SK-N-SH (cell line): Measurements from ENCODE around the gene AP1AR. TPM values are rescaled to one million over a fixed set of nuclear protein-coding genes. Genes with fewer than 3 reads are reported as not detected.

Experiments used
- CTCF ChIA-PET: fragments of 300-600, 350-600 bp; formaldehyde crosslinking; extraction: SDS; loops from one replicate; lab custom pipeline; 2021; lab: Yijun Ruan, JAX
- POLR2A ChIA-PET: fragments of 350-600 bp; sonication (Branson Sonifier 250); formaldehyde crosslinking; extraction: SDS; loops from one replicate; lab custom pipeline; 2020; ENCODE audit warnings: antibody characterized with exemption, inconsistent platforms; lab: Yijun Ruan, JAX
- DNase-seq: peaks from one replicate; pipeline ENCODE4 v3.0.0; 2012
- H2AFZ ChIP-seq: fragments of 200-600 bp; sonication (generic); 2 replicates; pipeline ENCODE4 v1.8.1; 2016; ENCODE audit warnings: antibody characterized with exemption, mild to moderate bottlenecking, low read depth
- H3F3A ChIP-seq: fragments of 200-600 bp; sonication (generic); replicated peaks from 2 replicates; pipeline ENCODE3; 2016; ENCODE audit warnings: antibody characterized with exemption, mild to moderate bottlenecking; ENCODE audit not compliant: insufficient read depth
- H3K27ac ChIP-seq, 2 experiments: fragments of 200-500 bp in 1 of 2; fragments of 200-600 bp in 1 of 2; sonication (Bioruptor generic) in 1 of 2; sonication (generic), shearing (Covaris generic) in 1 of 2; 2 replicates each; pipeline versions ENCODE4 v1.5.1 to v1.6.1; 2014 to 2016; ENCODE audit warnings: low read depth in 2 of 2, inconsistent platforms in 1 of 2, low read length in 1 of 2, mild to moderate bottlenecking in 1 of 2, mixed read lengths in 1 of 2
- H3K27me3 ChIP-seq: fragments of 200-600 bp; sonication (generic), shearing (Covaris generic); 2 replicates; pipeline ENCODE4 v1.6.1; 2016; ENCODE audit warnings: mixed run types; ENCODE audit not compliant: insufficient read depth
- H3K36me3 ChIP-seq, 2 experiments: fragments of 200-500 bp in 1 of 2; fragments of 200-600 bp in 1 of 2; sonication (Bioruptor generic) in 1 of 2; sonication (generic) in 1 of 2; replicated peaks in 1 of 2; 2 replicates each; pipeline versions ENCODE3 to v1.5.1; 2014 to 2016; ENCODE audit warnings: low read length in 1 of 2, mild to moderate bottlenecking in 1 of 2; ENCODE audit not compliant: insufficient read depth in 2 of 2, control insufficient read depth in 1 of 2
- H3K4me1 ChIP-seq, 2 experiments: fragments of 200-500 bp in 1 of 2; fragments of 200-600 bp in 1 of 2; sonication (Bioruptor generic) in 1 of 2; sonication (generic), shearing (Covaris generic) in 1 of 2; 2 replicates each; pipeline versions ENCODE4 v1.5.1 to v1.6.1; 2014 to 2016; ENCODE audit warnings: low read depth in 1 of 2, low read length in 1 of 2, mixed run types in 1 of 2; ENCODE audit not compliant: insufficient read depth in 2 of 2, control insufficient read depth in 1 of 2
- H3K4me2 ChIP-seq: fragments of 200-600 bp; sonication (generic), shearing (Covaris generic); 2 replicates; pipeline ENCODE4 v1.6.1; 2017; ENCODE audit warnings: mixed run types
- H3K4me3 ChIP-seq, 2 experiments: fragments of 200-500 bp in 1 of 2; fragments of 200-600 bp in 1 of 2; sonication (Bioruptor generic) in 1 of 2; sonication (generic), shearing (Covaris generic) in 1 of 2; 2 replicates each; pipeline versions ENCODE4 v1.5.1 to v1.8.1; 2014 to 2016; ENCODE audit warnings: low read depth in 2 of 2, inconsistent platforms in 1 of 2, low read length in 1 of 2, mild to moderate bottlenecking in 1 of 2, mixed read lengths in 1 of 2, moderate library complexity in 1 of 2
- H3K79me2 ChIP-seq: fragments of 200-600 bp; sonication (generic); 2 replicates; pipeline ENCODE4 v1.8.1; 2017; ENCODE audit warnings: mild to moderate bottlenecking; ENCODE audit not compliant: insufficient read depth
- H3K9ac ChIP-seq: fragments of 200-600 bp; sonication (generic); 2 replicates; pipeline ENCODE4 v1.6.1; 2017; ENCODE audit warnings: mixed run types
- H3K9me2 ChIP-seq: fragments of 200-600 bp; sonication (generic); 2 replicates; pipeline ENCODE4 v1.6.1; 2017; ENCODE audit warnings: mixed run types
- H3K9me3 ChIP-seq: fragments of 200-600 bp; sonication (generic); 2 replicates; pipeline ENCODE4 v1.6.1; 2017; ENCODE audit warnings: mixed run types, mild to moderate bottlenecking, moderate library complexity
- H4K20me1 ChIP-seq: fragments of 200-600 bp; sonication (generic); 2 replicates; pipeline ENCODE4 v1.6.1; 2017; ENCODE audit warnings: mild to moderate bottlenecking, mixed run types; ENCODE audit not compliant: insufficient read depth
- ELF1 ChIP-seq: IDR thresholded peaks from 2 replicates; pipeline ENCODE4 v1.4.0; 2012
- EP300 ChIP-seq, 2 experiments: IDR thresholded peaks; 2 replicates each; pipeline versions ENCODE4 v1.4.0 to v1.6.1; 2012; ENCODE audit warnings: borderline replicate concordance in 1 of 2, low read depth in 1 of 2, low read length in 1 of 2
- EZH2phosphoT487 ChIP-seq: fragments of 200-600 bp; sonication (generic); IDR thresholded peaks from 2 replicates; pipeline ENCODE4 v1.6.1; 2017; ENCODE audit warnings: low read depth, mixed run types, mild to moderate bottlenecking, antibody characterized with exemption, moderate library complexity, borderline replicate concordance
- FOSL2 ChIP-seq: IDR thresholded peaks from 2 replicates; pipeline ENCODE4 v1.4.0; 2012; ENCODE audit warnings: low read depth, mild to moderate bottlenecking, moderate library complexity, borderline replicate concordance
- FOXJ3 ChIP-seq: sonication (generic); formaldehyde crosslinking; IDR thresholded peaks from 2 replicates; pipeline ENCODE4 v1.5.1; 2020; ENCODE audit warnings: mild to moderate bottlenecking, missing genetic modification reagents
- FOXM1 ChIP-seq: IDR thresholded peaks from 2 replicates; pipeline ENCODE4 v1.4.0; 2012; ENCODE audit warnings: low read depth, mild to moderate bottlenecking
- GABPA ChIP-seq: IDR thresholded peaks from 2 replicates; pipeline ENCODE4 v1.4.0; 2012; ENCODE audit warnings: low read depth, mild to moderate bottlenecking
- GATA2 ChIP-seq: sonication (generic); formaldehyde crosslinking; IDR thresholded peaks from 2 replicates; pipeline ENCODE4 v1.5.0; 2020; ENCODE audit warnings: mild to moderate bottlenecking, missing genetic modification reagents
- MEF2A ChIP-seq: IDR thresholded peaks from 2 replicates; pipeline ENCODE4 v1.4.0; 2012; ENCODE audit warnings: low read depth, borderline replicate concordance
- NFIC ChIP-seq: IDR thresholded peaks from 2 replicates; pipeline ENCODE4 v1.4.0; 2012; ENCODE audit warnings: borderline replicate concordance
- NRF1 ChIP-seq: IDR thresholded peaks from 2 replicates; pipeline ENCODE4 v1.6.1; 2012; ENCODE audit warnings: low read depth, mild to moderate bottlenecking, low read length
- POLR2AphosphoS5 ChIP-seq: IDR thresholded peaks from 2 replicates; pipeline ENCODE4 v1.6.1; 2012; ENCODE audit warnings: low read depth, low read length
- REST ChIP-seq: IDR thresholded peaks from 2 replicates; pipeline ENCODE4 v1.6.1; 2012; ENCODE audit warnings: mild to moderate bottlenecking, low read depth, low read length, moderate library complexity
- RFX5 ChIP-seq: IDR thresholded peaks from 2 replicates; pipeline ENCODE4 v1.6.1; 2012; ENCODE audit warnings: mild to moderate bottlenecking, improper control_type of control experiment, low read length
- RXRA ChIP-seq: IDR thresholded peaks from 2 replicates; pipeline ENCODE4 v1.4.0; 2012; ENCODE audit warnings: low read depth, mild to moderate bottlenecking, borderline replicate concordance
- SMC3 ChIP-seq: IDR thresholded peaks from 2 replicates; pipeline ENCODE4 v1.6.1; 2012; ENCODE audit warnings: low read depth, low read length, improper control_type of control experiment
- TAF1 ChIP-seq: IDR thresholded peaks from 2 replicates; pipeline ENCODE4 v1.6.1; 2012; ENCODE audit warnings: low read depth, mild to moderate bottlenecking, low read length, moderate library complexity, borderline replicate concordance
- TCF12 ChIP-seq: IDR thresholded peaks from 2 replicates; pipeline ENCODE4 v1.4.0; 2012
- TEAD4 ChIP-seq: IDR thresholded peaks from 2 replicates; pipeline ENCODE4 v1.4.0; 2012; ENCODE audit warnings: mild to moderate bottlenecking, borderline replicate concordance; ENCODE audit not compliant: insufficient read depth
- YY1 ChIP-seq: IDR thresholded peaks from 2 replicates; pipeline ENCODE4 v1.4.0; 2012; ENCODE audit warnings: low read depth, mild to moderate bottlenecking
- WGBS: methylation state at CpG from one replicate; pipeline ENCODE4 v1.1.6; 2017; ENCODE audit warnings: low lambda C conversion rate; 5-methylcytosine and 5-hydroxymethylcytosine counted together
- polyA plus RNA-seq, 3 experiments: library from polyadenylated mRNA; depleted of rRNA; stranded (reverse); fragments of >200 nt; gene quantifications; 2 replicates each; pipeline ENCODE4 v1.2.3, GENCODE V29; 2012
- TF ChIP-seq, protein P1 (sequence below): fragments of 150-350 bp; IDR thresholded peaks from 2 replicates; pipeline ENCODE4 v1.6.1; 2017; ENCODE audit warnings: antibody characterized with exemption, low read length, low read depth, borderline replicate concordance

Gene AP1AR
- polyA plus RNA-seq, 1 of the 3 experiments (the other 2 are of a cell fraction): 8.5 TPM

- no peaks in the 10 kb centered on the region for H3K27me3 ChIP-seq
- H3K9ac ChIP-seq: no peak overlapping the region
- no peak overlapping the region for H3K27ac ChIP-seq
- POLR2A ChIA-PET: no interaction called here
- H4K20me1 ChIP-seq: no peaks in the 10 kb centered on the region
- TF ChIP-seq, protein P1, sequence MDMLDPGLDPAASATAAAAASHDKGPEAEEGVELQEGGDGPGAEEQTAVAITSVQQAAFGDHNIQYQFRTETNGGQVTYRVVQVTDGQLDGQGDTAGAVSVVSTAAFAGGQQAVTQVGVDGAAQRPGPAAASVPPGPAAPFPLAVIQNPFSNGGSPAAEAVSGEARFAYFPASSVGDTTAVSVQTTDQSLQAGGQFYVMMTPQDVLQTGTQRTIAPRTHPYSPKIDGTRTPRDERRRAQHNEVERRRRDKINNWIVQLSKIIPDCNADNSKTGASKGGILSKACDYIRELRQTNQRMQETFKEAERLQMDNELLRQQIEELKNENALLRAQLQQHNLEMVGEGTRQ: no peak
- TF ChIP-seq FOXJ3 (CRISPR knock-in tag): no peak
- no peak for TF ChIP-seq MEF2A
- no peak for TF ChIP-seq EP300 (IDR thresholded peaks at IDR 0.05; ENCODE audit: borderline replicate concordance in 1 of 2, low read depth in 1 of 2, low read length in 1 of 2)
- no peak for TF ChIP-seq YY1
- TF ChIP-seq RXRA: no peak
- TF ChIP-seq SMC3: no peak
- no peak for TF ChIP-seq TCF12
- TF ChIP-seq FOSL2: no peak
- TF ChIP-seq, all 33 proteins: peak for 0
- DNase-seq: no peak
- WGBS: 98% methylated on average over 7 of the region's 7 CpGs
- H3K79me2 ChIP-seq: peaks cover 25% of the 10 kb centered on the region; the same call in 1 of the 2 replicates
- no peak overlapping the region for H3K4me3 ChIP-seq
- CTCF ChIA-PET: interaction anchor here (1.3 to 2.6 kb wide), 2 partner anchors 13 to 180 kb away, joined by 4 to 9 read pairs; no protein-coding TSS in a partner anchor
- H3K9me3 ChIP-seq: no peaks in the 10 kb centered on the region
- H3K36me3 ChIP-seq: peaks cover 10 to 23% of the 10 kb centered on the region in 2 experiments
- H3K4me2 ChIP-seq: no peak overlapping the region
- peaks cover 5% of the 10 kb centered on the region for H3F3A ChIP-seq
- H2AFZ ChIP-seq: no peak overlapping the region
- peaks cover 0 to 8% of the 10 kb centered on the region in 2 experiments; a peak in 2 of 4 replicates for H3K4me1 ChIP-seq
- H3K9me2 ChIP-seq: no peaks in the 10 kb centered on the region
These were observed 48.3 kb downstream of the AP1AR start for GRCh38 chr4:112279882-112280315.

GRCh38 chr4:112280386-112281056, 48.9 kb downstream of the AP1AR start:
- ChIA-PET CTCF (interaction anchor here (1.3 to 2.6 kb wide), 3 partner anchors 13 to 181 kb away, joined by 3 to 9 read pairs (median 4); no protein-coding TSS in a partner anchor), POLR2A (no interaction called here)
- WGBS: 82% methylated on average over 5 of the region's 5 CpGs
- Histone ChIP-seq H3F3A (peaks cover 5% of the 10 kb centered on the region), H3K27ac (no peak overlapping the region), H4K20me1 (no peaks in the 10 kb centered on the region), H3K4me3 (no peak overlapping the region), H3K79me2 (peaks cover 29% of the 10 kb centered on the region; the same call in 1 of the 2 replicates), H3K36me3 (peaks cover 10 to 18% of the 10 kb centered on the region in 2 experiments), H3K4me1 (peaks cover 0 to 8% of the 10 kb centered on the region in 2 experiments; a peak in 2 of 4 replicates), H2AFZ (no peak overlapping the region), H3K9me2 (no peaks in the 10 kb centered on the region), H3K4me2 (no peak overlapping the region), H3K9ac (no peak overlapping the region), H3K9me3 (no peaks in the 10 kb centered on the region), H3K27me3 (no peaks in the 10 kb centered on the region)
- TF ChIP-seq EZH2phosphoT487 (no peak), ELF1 (no peak), MEF2A (no peak), TEAD4 (no peak), TAF1 (no peak), GABPA (no peak), NRF1 (no peak), FOXM1 (no peak), REST (no peak), RFX5 (no peak), POLR2AphosphoS5 (no peak), NFIC (no peak), GATA2 (no peak), YY1 (no peak), FOXJ3 (CRISPR knock-in tag) (no peak)
- TF ChIP-seq, protein P1: no peak
- DNase-seq: no peak
